ENCODE data around the gene GAL.

GAL gene

DNA sequence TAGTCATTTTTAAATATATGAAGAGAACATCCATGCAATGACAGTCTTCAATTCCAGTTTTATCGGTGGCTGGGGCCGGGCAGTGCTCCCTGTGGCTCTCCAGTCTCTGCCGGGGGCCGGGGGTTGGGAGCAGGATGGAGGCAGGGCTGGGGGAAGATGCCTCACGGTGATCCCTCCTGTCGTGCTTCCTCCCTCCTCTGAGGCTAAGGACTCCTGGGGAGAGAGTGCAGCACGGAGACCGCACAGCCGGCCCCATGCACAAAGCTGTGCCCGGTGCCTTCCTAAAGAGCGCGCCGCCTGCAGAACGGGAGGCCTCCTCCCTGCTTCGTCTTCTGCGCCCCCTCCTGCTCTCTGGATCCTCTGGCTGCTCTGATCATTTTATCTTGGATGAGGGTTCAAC lies 20.5 kb downstream of the GAL start:
- Histone ChIP-seq H3K9me3 (ENCODE audit: control insufficient read depth in 5 of 5, low read length in 5 of 5) (no peaks in the 10 kb centered on the region), H3K27ac (ENCODE audit: low read depth, low read length) (no peak overlapping the region), H3K4me3 (ENCODE audit: low read depth in 1 of 5, low read length in 5 of 5) (no peak overlapping the region), H3K4me1 (ENCODE audit: control insufficient read depth in 5 of 5, insufficient read depth in 5 of 5, low read length in 5 of 5) (peaks cover 0 to 11% (median 0%) of the 10 kb centered on the region in 5 donors), H3K9ac (ENCODE audit: low read length in 5 of 5) (no peak overlapping the region), H3K36me3 (ENCODE audit: control insufficient read depth in 5 of 5, insufficient read depth in 5 of 5, low read length in 5 of 5) (no peaks in the 10 kb centered on the region), H3K27me3 (ENCODE audit: control insufficient read depth in 5 of 5, insufficient read depth in 4 of 5, low read length in 5 of 5) (peaks cover 0 to 9% (median 3%) of the 10 kb centered on the region in 5 donors)

- Histone ChIP-seq H3K9me3 (ENCODE audit: control insufficient read depth in 5 of 5, low read length in 5 of 5) (no peaks in the 10 kb centered on the region), H3K27me3 (ENCODE audit: control insufficient read depth in 5 of 5, insufficient read depth in 4 of 5, low read length in 5 of 5) (peaks cover 0 to 10% (median 3%) of the 10 kb centered on the region in 5 donors), H3K27ac (ENCODE audit: low read depth, low read length) (no peak overlapping the region), H3K4me1 (ENCODE audit: control insufficient read depth in 5 of 5, insufficient read depth in 5 of 5, low read length in 5 of 5) (peaks cover 0 to 11% (median 0%) of the 10 kb centered on the region in 5 donors), H3K4me3 (ENCODE audit: low read depth in 1 of 5, low read length in 5 of 5) (no peak overlapping the region), H3K36me3 (ENCODE audit: control insufficient read depth in 5 of 5, insufficient read depth in 5 of 5, low read length in 5 of 5) (no peaks in the 10 kb centered on the region), H3K9ac (ENCODE audit: low read length in 5 of 5) (no peak overlapping the region)
These were observed 23.2 kb downstream of the GAL start for GRCh38 chr11:68707527-68707926.

GRCh38 chr11:68709062-68709461 lies 24.7 kb downstream of the GAL start:
- peaks cover 0 to 12% (median 0%) of the 10 kb centered on the region in 5 donors for H3K4me1 ChIP-seq (ENCODE audit: control insufficient read depth in 5 of 5, insufficient read depth in 5 of 5, low read length in 5 of 5)
- no peak overlapping the region for H3K27ac ChIP-seq (ENCODE audit: low read depth, low read length)
- H3K9ac ChIP-seq (ENCODE audit: low read length in 5 of 5): no peak overlapping the region
- peaks cover 0 to 10% (median 5%) of the 10 kb centered on the region in 5 donors for H3K27me3 ChIP-seq (ENCODE audit: control insufficient read depth in 5 of 5, insufficient read depth in 4 of 5, low read length in 5 of 5)
- no peaks in the 10 kb centered on the region for H3K9me3 ChIP-seq (ENCODE audit: control insufficient read depth in 5 of 5, low read length in 5 of 5)
- no peak overlapping the region for H3K4me3 ChIP-seq (ENCODE audit: low read depth in 1 of 5, low read length in 5 of 5)
- H3K36me3 ChIP-seq (ENCODE audit: control insufficient read depth in 5 of 5, insufficient read depth in 5 of 5, low read length in 5 of 5): no peaks in the 10 kb centered on the region

DNA sequence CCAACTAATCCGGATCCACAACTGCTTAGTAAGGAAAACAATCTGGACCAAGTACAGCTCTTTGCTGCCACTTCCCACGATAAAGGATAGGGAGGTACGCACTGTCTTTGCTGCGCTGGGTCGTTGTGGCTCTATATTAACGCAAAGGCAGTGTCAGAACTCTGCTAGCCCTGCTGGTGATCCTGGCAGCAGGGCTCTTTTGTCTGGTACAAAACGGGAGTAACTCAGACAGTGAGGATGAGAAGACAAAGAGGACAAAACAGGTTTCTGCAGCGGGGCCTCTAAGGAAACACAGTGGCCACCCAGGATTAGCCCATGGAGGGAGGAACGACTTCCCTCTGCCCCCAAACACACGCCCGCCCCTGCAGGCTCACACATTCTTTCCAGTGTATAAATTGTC lies 26.1 kb downstream of the GAL start:
- H3K9me3 ChIP-seq (ENCODE audit: control insufficient read depth in 5 of 5, low read length in 5 of 5): no peaks in the 10 kb centered on the region
- H3K4me1 ChIP-seq (ENCODE audit: control insufficient read depth in 5 of 5, insufficient read depth in 5 of 5, low read length in 5 of 5): peaks cover 0 to 24% (median 0%) of the 10 kb centered on the region in 5 donors
- H3K4me3 ChIP-seq (ENCODE audit: low read depth in 1 of 5, low read length in 5 of 5): no peak overlapping the region
- peaks cover 0 to 12% (median 6%) of the 10 kb centered on the region in 5 donors for H3K27me3 ChIP-seq (ENCODE audit: control insufficient read depth in 5 of 5, insufficient read depth in 4 of 5, low read length in 5 of 5)
- H3K27ac ChIP-seq (ENCODE audit: low read depth, low read length): no peak overlapping the region
- no peak overlapping the region for H3K9ac ChIP-seq (ENCODE audit: low read length in 5 of 5)
- H3K36me3 ChIP-seq (ENCODE audit: control insufficient read depth in 5 of 5, insufficient read depth in 5 of 5, low read length in 5 of 5): no peaks in the 10 kb centered on the region

DNA sequence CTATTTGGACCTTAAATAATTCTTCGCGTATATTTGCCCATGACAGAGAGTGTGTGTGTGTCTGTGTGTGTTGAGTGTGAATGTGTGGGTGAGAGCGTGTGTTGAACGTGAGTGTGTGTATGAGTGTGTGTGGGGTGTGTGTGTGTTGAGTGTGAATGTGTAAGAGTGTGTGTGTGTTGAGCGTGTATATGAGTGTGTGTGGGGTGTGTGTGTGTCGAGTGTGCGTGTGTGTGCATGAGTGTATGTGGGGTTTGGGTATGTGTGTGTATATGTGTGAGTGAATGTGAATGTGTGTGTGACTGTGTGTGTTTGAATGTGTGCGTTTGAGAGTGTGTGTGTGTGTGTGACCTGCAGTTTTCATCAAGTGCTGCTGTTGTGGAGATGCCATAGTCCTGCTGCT lies 26.8 kb downstream of the GAL start:
- H3K4me3 ChIP-seq (ENCODE audit: low read depth in 1 of 5, low read length in 5 of 5): no peak overlapping the region
- no peaks in the 10 kb centered on the region for H3K36me3 ChIP-seq (ENCODE audit: control insufficient read depth in 5 of 5, insufficient read depth in 5 of 5, low read length in 5 of 5)
- no peaks in the 10 kb centered on the region for H3K9me3 ChIP-seq (ENCODE audit: control insufficient read depth in 5 of 5, low read length in 5 of 5)
- peaks cover 0 to 9% (median 5%) of the 10 kb centered on the region in 5 donors for H3K27me3 ChIP-seq (ENCODE audit: control insufficient read depth in 5 of 5, insufficient read depth in 4 of 5, low read length in 5 of 5)
- no peak overlapping the region for H3K27ac ChIP-seq (ENCODE audit: low read depth, low read length)
- peaks cover 0 to 24% (median 0%) of the 10 kb centered on the region in 5 donors for H3K4me1 ChIP-seq (ENCODE audit: control insufficient read depth in 5 of 5, insufficient read depth in 5 of 5, low read length in 5 of 5)
- H3K9ac ChIP-seq (ENCODE audit: low read length in 5 of 5): no peak overlapping the region

- no peaks in the 10 kb centered on the region for H3K9me3 ChIP-seq (ENCODE audit: control insufficient read depth in 5 of 5, low read length in 5 of 5)
- H3K4me1 ChIP-seq (ENCODE audit: control insufficient read depth in 5 of 5, insufficient read depth in 5 of 5, low read length in 5 of 5): peaks cover 0 to 14% (median 0%) of the 10 kb centered on the region in 5 donors
- H3K36me3 ChIP-seq (ENCODE audit: control insufficient read depth in 5 of 5, insufficient read depth in 5 of 5, low read length in 5 of 5): no peaks in the 10 kb centered on the region
- no peak overlapping the region for H3K4me3 ChIP-seq (ENCODE audit: low read depth in 1 of 5, low read length in 5 of 5)
- no peak overlapping the region for H3K9ac ChIP-seq (ENCODE audit: low read length in 5 of 5)
- H3K27ac ChIP-seq (ENCODE audit: low read depth, low read length): no peak overlapping the region
- H3K27me3 ChIP-seq (ENCODE audit: control insufficient read depth in 5 of 5, insufficient read depth in 4 of 5, low read length in 5 of 5): peaks cover 0 to 12% (median 9%) of the 10 kb centered on the region in 5 donors
These were observed 29.9 kb downstream of the GAL start for GRCh38 chr11:68714060-68714856.

DNA sequence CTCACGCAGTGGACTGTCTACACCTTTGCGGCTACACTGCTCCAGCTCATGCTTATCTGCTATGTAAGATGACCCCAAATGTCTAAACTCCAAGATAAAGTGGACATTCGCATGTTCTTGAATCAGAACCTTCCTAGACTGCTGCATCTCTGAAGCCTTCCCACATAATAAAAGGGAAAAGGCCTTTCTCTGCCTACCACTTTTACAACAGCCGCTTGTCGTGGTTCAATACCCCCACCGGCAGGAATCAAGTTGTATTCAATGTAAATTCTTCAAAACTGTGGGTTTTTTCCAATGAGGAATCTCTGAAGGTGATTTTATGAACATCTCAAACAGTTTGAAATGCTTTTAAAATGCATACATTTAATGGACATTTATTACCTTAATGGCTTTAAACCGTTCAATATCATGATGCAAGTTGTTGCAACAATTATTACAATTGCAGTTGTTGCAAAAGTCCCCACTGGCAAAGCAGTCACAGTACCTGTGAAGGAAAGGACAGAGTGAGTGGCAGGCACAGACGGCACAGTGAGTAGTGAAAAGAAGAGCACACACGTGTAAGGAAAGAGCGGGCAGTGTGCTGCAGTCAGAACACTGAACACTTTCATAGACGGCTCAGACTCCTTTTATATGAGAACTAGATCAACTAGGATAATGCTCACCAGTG lies 31.2 kb downstream of the GAL start:
- H3K4me3 ChIP-seq (ENCODE audit: low read depth in 1 of 5, low read length in 5 of 5): no peak overlapping the region
- no peaks in the 10 kb centered on the region for H3K36me3 ChIP-seq (ENCODE audit: control insufficient read depth in 5 of 5, insufficient read depth in 5 of 5, low read length in 5 of 5)
- no peak overlapping the region for H3K9ac ChIP-seq (ENCODE audit: low read length in 5 of 5)
- H3K4me1 ChIP-seq (ENCODE audit: control insufficient read depth in 5 of 5, insufficient read depth in 5 of 5, low read length in 5 of 5): peaks cover 0 to 13% (median 0%) of the 10 kb centered on the region in 5 donors
- peaks cover 0 to 12% (median 9%) of the 10 kb centered on the region in 5 donors for H3K27me3 ChIP-seq (ENCODE audit: control insufficient read depth in 5 of 5, insufficient read depth in 4 of 5, low read length in 5 of 5)
- H3K27ac ChIP-seq (ENCODE audit: low read depth, low read length): no peak overlapping the region
- peaks cover 0 to 7% (median 4%) of the 10 kb centered on the region in 5 donors for H3K9me3 ChIP-seq (ENCODE audit: control insufficient read depth in 5 of 5, low read length in 5 of 5)

GRCh38 chr11:68721075-68721474 lies 36.7 kb downstream of the GAL start:
- peaks cover 0 to 7% (median 4%) of the 10 kb centered on the region in 5 donors for H3K9me3 ChIP-seq (ENCODE audit: control insufficient read depth in 5 of 5, low read length in 5 of 5)
- H3K27me3 ChIP-seq (ENCODE audit: control insufficient read depth in 5 of 5, insufficient read depth in 4 of 5, low read length in 5 of 5): peaks cover 0 to 10% (median 3%) of the 10 kb centered on the region in 5 donors
- no peak overlapping the region for H3K9ac ChIP-seq (ENCODE audit: low read length in 5 of 5)
- H3K4me1 ChIP-seq (ENCODE audit: control insufficient read depth in 5 of 5, insufficient read depth in 5 of 5, low read length in 5 of 5): no peaks in the 10 kb centered on the region
- H3K4me3 ChIP-seq (ENCODE audit: low read depth in 1 of 5, low read length in 5 of 5): no peak overlapping the region
- H3K27ac ChIP-seq (ENCODE audit: low read depth, low read length): no peak overlapping the region
- H3K36me3 ChIP-seq (ENCODE audit: control insufficient read depth in 5 of 5, insufficient read depth in 5 of 5, low read length in 5 of 5): no peaks in the 10 kb centered on the region

DNA sequence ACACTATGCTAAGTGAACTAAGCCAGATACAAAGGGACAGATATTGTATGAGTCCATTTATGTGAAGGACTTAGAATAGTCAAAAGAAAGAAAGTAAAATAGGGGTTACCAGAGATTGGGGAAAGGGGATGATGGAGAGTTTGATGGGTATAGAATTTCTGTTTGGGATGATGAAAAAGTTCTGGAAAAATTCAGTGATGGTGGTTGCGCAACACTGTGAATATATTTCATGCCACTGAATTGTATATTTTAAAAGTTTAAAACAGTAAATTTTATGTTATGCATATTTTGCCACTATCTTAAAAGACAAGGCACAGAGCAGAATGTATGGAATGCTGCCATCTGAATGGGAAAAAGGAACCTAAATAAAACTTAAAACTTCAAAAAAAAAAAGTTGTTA lies 37.8 kb downstream of the GAL start:
- Histone ChIP-seq H3K4me1 (ENCODE audit: control insufficient read depth in 5 of 5, insufficient read depth in 5 of 5, low read length in 5 of 5) (no peaks in the 10 kb centered on the region), H3K27ac (ENCODE audit: low read depth, low read length) (no peak overlapping the region), H3K9me3 (ENCODE audit: control insufficient read depth in 5 of 5, low read length in 5 of 5) (peaks cover 0 to 7% (median 4%) of the 10 kb centered on the region in 5 donors), H3K4me3 (ENCODE audit: low read depth in 1 of 5, low read length in 5 of 5) (no peak overlapping the region), H3K36me3 (ENCODE audit: control insufficient read depth in 5 of 5, insufficient read depth in 5 of 5, low read length in 5 of 5) (no peaks in the 10 kb centered on the region), H3K9ac (ENCODE audit: low read length in 5 of 5) (no peak overlapping the region), H3K27me3 (ENCODE audit: control insufficient read depth in 5 of 5, insufficient read depth in 4 of 5, low read length in 5 of 5) (peaks cover 0 to 6% (median 3%) of the 10 kb centered on the region in 5 donors)

DNA sequence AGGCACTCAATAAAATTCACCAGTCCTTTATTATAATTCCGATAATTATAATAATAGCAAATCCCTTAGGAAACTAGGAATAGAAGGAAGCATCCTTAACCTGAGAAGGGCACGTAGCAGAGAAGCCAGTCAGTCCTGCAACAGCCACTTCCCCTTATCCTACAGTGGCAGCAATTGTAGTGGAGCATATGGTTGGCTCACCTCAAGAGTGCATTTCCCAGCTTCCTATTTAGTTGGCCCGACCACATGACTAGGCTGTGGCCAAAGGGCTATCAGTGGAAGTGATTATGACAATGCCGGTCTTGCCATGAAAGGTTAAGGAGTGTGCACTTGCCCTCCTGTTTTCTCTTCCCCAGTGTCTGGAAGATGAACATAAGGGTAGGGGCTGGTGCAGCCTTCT lies 39.9 kb downstream of the GAL start:
- Histone ChIP-seq H3K27me3 (ENCODE audit: control insufficient read depth in 5 of 5, insufficient read depth in 4 of 5, low read length in 5 of 5) (peaks cover 0 to 5% (median 3%) of the 10 kb centered on the region in 5 donors), H3K9me3 (ENCODE audit: control insufficient read depth in 5 of 5, low read length in 5 of 5) (peaks cover 0 to 7% (median 4%) of the 10 kb centered on the region in 5 donors)

More for the DNA sequence above, 39.9 kb downstream of the GAL start:
- no peaks in the 10 kb centered on the region for H3K36me3 ChIP-seq (ENCODE audit: control insufficient read depth in 5 of 5, insufficient read depth in 5 of 5, low read length in 5 of 5)
- H3K4me1 ChIP-seq (ENCODE audit: control insufficient read depth in 5 of 5, insufficient read depth in 5 of 5, low read length in 5 of 5): no peaks in the 10 kb centered on the region
- H3K9ac ChIP-seq (ENCODE audit: low read length in 5 of 5): no peak overlapping the region
- no peak overlapping the region for H3K27ac ChIP-seq (ENCODE audit: low read depth, low read length)
- H3K4me3 ChIP-seq (ENCODE audit: low read depth in 1 of 5, low read length in 5 of 5): no peak overlapping the region
